Measurements from ENCODE around the gene RAN.
"Not testable (repeated sequence)": the region's sequence is repeated elsewhere in the genome, so short reads cannot be mapped to it uniquely, and the experiment has no call there.

RAN gene

GRCh38 chr12:130838951-130839769 is 32.7 kb upstream of the RAN start, which contains the start of gene STX2:
Gene STX2 (minus strand): TSS chr12:130839250. CDS start chr12:130839099, 151 bp downstream.
- Mint-ChIP-seq H3K27ac (peak within 1 kb of the TSS; percentile 42), H3K27me3 (ENCODE audit: low read depth) (no peaks in the 10 kb centered on the region), H3K36me3 (ENCODE audit: low read depth) (no peaks in the 10 kb centered on the region), H3K4me1 (ENCODE audit: low read depth) (peaks cover 22% of the 10 kb centered on the region), H3K9me3 (no peaks in the 10 kb centered on the region), H3K4me3 (peak within 1 kb of the TSS; percentile 71)

- Mint-ChIP-seq H3K27ac (no peak overlapping the region), H3K4me1 (ENCODE audit: low read depth) (peaks cover 22% of the 10 kb centered on the region), H3K36me3 (ENCODE audit: low read depth) (no peaks in the 10 kb centered on the region), H3K27me3 (ENCODE audit: low read depth) (no peaks in the 10 kb centered on the region), H3K9me3 (no peaks in the 10 kb centered on the region), H3K4me3 (peak overlapping the region; percentile 71)
Observed at GRCh38 chr12:130839770-130840404, 32.0 kb upstream of the RAN start.

- H3K4me1 Mint-ChIP-seq (ENCODE audit: low read depth) = no peaks in the 10 kb centered on the region
- H3K27ac Mint-ChIP-seq = no peak overlapping the region
- H3K27me3 Mint-ChIP-seq (ENCODE audit: low read depth) = no peaks in the 10 kb centered on the region
- H3K4me3 Mint-ChIP-seq = no peak overlapping the region
- H3K9me3 Mint-ChIP-seq = no peaks in the 10 kb centered on the region
- H3K36me3 Mint-ChIP-seq (ENCODE audit: low read depth) = no peaks in the 10 kb centered on the region
Observed at GRCh38 chr12:130846369-130846768, 25.5 kb upstream of the RAN start.

- H3K27ac Mint-ChIP-seq = no peak overlapping the region
- no peaks in the 10 kb centered on the region for H3K9me3 Mint-ChIP-seq
- H3K27me3 Mint-ChIP-seq (ENCODE audit: low read depth) = no peaks in the 10 kb centered on the region
- no peaks in the 10 kb centered on the region for H3K4me1 Mint-ChIP-seq (ENCODE audit: low read depth)
- no peaks in the 10 kb centered on the region for H3K36me3 Mint-ChIP-seq (ENCODE audit: low read depth)
- H3K4me3 Mint-ChIP-seq = no peak overlapping the region
Observed at GRCh38 chr12:130847112-130847511, 24.8 kb upstream of the RAN start.

- not testable (repeated sequence) for H3K9me3 Mint-ChIP-seq; H3K27me3 Mint-ChIP-seq (ENCODE audit: low read depth); H3K27ac Mint-ChIP-seq; H3K4me1 Mint-ChIP-seq (ENCODE audit: low read depth); H3K36me3 Mint-ChIP-seq (ENCODE audit: low read depth); H3K4me3 Mint-ChIP-seq
Observed at GRCh38 chr12:130848105-130848504, 23.8 kb upstream of the RAN start.

GRCh38 chr12:130848785-130849305 is 23.0 kb upstream of the RAN start:
- H3K9me3 Mint-ChIP-seq; H3K27me3 Mint-ChIP-seq (ENCODE audit: low read depth); H3K4me3 Mint-ChIP-seq; H3K27ac Mint-ChIP-seq; H3K36me3 Mint-ChIP-seq (ENCODE audit: low read depth); H3K4me1 Mint-ChIP-seq (ENCODE audit: low read depth): not testable (repeated sequence)

GRCh38 chr12:130849561-130850417 is 22.1 kb upstream of the RAN start:
- Mint-ChIP-seq H3K4me1 (ENCODE audit: low read depth) (no peaks in the 10 kb centered on the region), H3K4me3 (no peak overlapping the region), H3K27me3 (ENCODE audit: low read depth) (no peaks in the 10 kb centered on the region), H3K36me3 (ENCODE audit: low read depth) (no peaks in the 10 kb centered on the region), H3K27ac (no peak overlapping the region), H3K9me3 (no peaks in the 10 kb centered on the region)

GRCh38 chr12:130850418-130851021 is 21.3 kb upstream of the RAN start:
- no peaks in the 10 kb centered on the region for H3K9me3 Mint-ChIP-seq
- H3K27ac Mint-ChIP-seq = no peak overlapping the region
- no peaks in the 10 kb centered on the region for H3K4me1 Mint-ChIP-seq (ENCODE audit: low read depth)
- H3K27me3 Mint-ChIP-seq (ENCODE audit: low read depth) = no peaks in the 10 kb centered on the region
- H3K36me3 Mint-ChIP-seq (ENCODE audit: low read depth) = no peaks in the 10 kb centered on the region
- H3K4me3 Mint-ChIP-seq = no peak overlapping the region

- no peaks in the 10 kb centered on the region for H3K36me3 Mint-ChIP-seq (ENCODE audit: low read depth)
- no peak overlapping the region for H3K4me3 Mint-ChIP-seq
- no peak overlapping the region for H3K27ac Mint-ChIP-seq
- peaks cover 6% of the 10 kb centered on the region for H3K9me3 Mint-ChIP-seq
- no peaks in the 10 kb centered on the region for H3K27me3 Mint-ChIP-seq (ENCODE audit: low read depth)
- no peaks in the 10 kb centered on the region for H3K4me1 Mint-ChIP-seq (ENCODE audit: low read depth)
Observed at GRCh38 chr12:130856088-130856487, 15.8 kb upstream of the RAN start.

- Mint-ChIP-seq H3K9me3 (peaks cover 9% of the 10 kb centered on the region), H3K4me3 (no peak overlapping the region), H3K4me1 (ENCODE audit: low read depth) (no peaks in the 10 kb centered on the region), H3K36me3 (ENCODE audit: low read depth) (no peaks in the 10 kb centered on the region), H3K27me3 (ENCODE audit: low read depth) (no peaks in the 10 kb centered on the region), H3K27ac (no peak overlapping the region)
Observed at GRCh38 chr12:130858084-130858483, 13.8 kb upstream of the RAN start.

- Mint-ChIP-seq H3K4me3 (no peak overlapping the region), H3K9me3 (peaks cover 9% of the 10 kb centered on the region), H3K4me1 (ENCODE audit: low read depth) (no peaks in the 10 kb centered on the region), H3K27me3 (ENCODE audit: low read depth) (no peaks in the 10 kb centered on the region), H3K27ac (no peak overlapping the region), H3K36me3 (ENCODE audit: low read depth) (no peaks in the 10 kb centered on the region)
Observed at GRCh38 chr12:130859161-130859560, 12.7 kb upstream of the RAN start.

GRCh38 chr12:130860311-130860710 is 11.6 kb upstream of the RAN start:
- H3K27ac Mint-ChIP-seq = no peak overlapping the region
- peaks cover 9% of the 10 kb centered on the region for H3K9me3 Mint-ChIP-seq
- H3K27me3 Mint-ChIP-seq (ENCODE audit: low read depth) = no peaks in the 10 kb centered on the region
- no peaks in the 10 kb centered on the region for H3K4me1 Mint-ChIP-seq (ENCODE audit: low read depth)
- H3K4me3 Mint-ChIP-seq = no peak overlapping the region
- no peaks in the 10 kb centered on the region for H3K36me3 Mint-ChIP-seq (ENCODE audit: low read depth)

- Mint-ChIP-seq H3K4me1 (ENCODE audit: low read depth) (no peaks in the 10 kb centered on the region), H3K27me3 (ENCODE audit: low read depth) (no peaks in the 10 kb centered on the region), H3K4me3 (no peak overlapping the region), H3K27ac (no peak overlapping the region), H3K9me3 (peaks cover 4% of the 10 kb centered on the region), H3K36me3 (ENCODE audit: low read depth) (no peaks in the 10 kb centered on the region)
Observed at GRCh38 chr12:130862161-130862560, 9.7 kb upstream of the RAN start.

GRCh38 chr12:130862771-130863170 is 9.1 kb upstream of the RAN start:
- not testable (repeated sequence) for H3K36me3 Mint-ChIP-seq (ENCODE audit: low read depth); H3K9me3 Mint-ChIP-seq; H3K4me1 Mint-ChIP-seq (ENCODE audit: low read depth); H3K27ac Mint-ChIP-seq; H3K27me3 Mint-ChIP-seq (ENCODE audit: low read depth); H3K4me3 Mint-ChIP-seq

Measured in T-helper 1 cell treated with Interleukin-12 subunit alpha and Interleukin-12 subunit beta and Interleukin-4 antibody, amounts not matched to agents 30 μg/mL and 1 μg/mL, for 36 hours (primary cell).